Adrenal gland (tissue), 12 donors: ENCODE data around the gene BZW2. TPM values are rescaled to one million over a fixed set of nuclear protein-coding genes. Genes with fewer than 3 reads are reported as not detected.

Source experiments
- DNase-seq, 7 donors: peaks; one replicate each; pipeline ENCODE4 v3.0.0-alpha.2; 2019 to 2020
- H3K27ac ChIP-seq, 5 donors: fragments of 200-600 bp; sonication (generic) in 4 of 5; 1 replicate in 3 of 5; 2 replicates in 2 of 5; pipeline versions ENCODE4 v1.5.1 to v1.8.0; 2016 to 2020; ENCODE audit warnings: mild to moderate bottlenecking in 1 of 5
- H3K27me3 ChIP-seq: fragments of 200-600 bp; 2 replicates; pipeline ENCODE4 v1.8.0; 2021
- H3K36me3 ChIP-seq, 2 donors: fragments of 200-600 bp; replicated peaks in 1 of 2; 1 replicate in 1 of 2; 2 replicates in 1 of 2; pipeline versions ENCODE4 v1.5.1 to v1.8.0; 2018 to 2022
- H3K4me1 ChIP-seq, 2 donors: fragments of 200-600 bp; replicated peaks in 1 of 2; 1 replicate in 1 of 2; 2 replicates in 1 of 2; pipeline versions ENCODE4 v1.5.1 to v1.8.0; 2018 to 2021
- H3K4me3 ChIP-seq, 4 donors: fragments of 200-600 bp; sonication (generic) in 3 of 4; one replicate each; pipeline ENCODE4 v1.5.1; 2016 to 2018
- H3K9me3 ChIP-seq, 3 donors: fragments of 200-600 bp; sonication (generic) in 1 of 3; replicated peaks in 1 of 3; 1 replicate in 2 of 3; 2 replicates in 1 of 3; pipeline versions ENCODE4 v1.5.1 to v1.8.0; 2016 to 2021
- POLR2A ChIP-seq, 2 donors: fragments of 450-650 bp; IDR thresholded peaks; one replicate each; pipeline ENCODE4 v1.6.1; 2017; ENCODE audit warnings: antibody characterized with exemption in 2 of 2, mild to moderate bottlenecking in 2 of 2, moderate library complexity in 1 of 2
- WGBS, 4 donors: extraction: QIAGEN DNeasy Blood & Tissue Kit in 2 of 4; methylation state at CpG; one replicate each; pipeline versions ENCODE4 v1.1.5 to v1.1.7; 2013 to 2017; 5-methylcytosine and 5-hydroxymethylcytosine counted together
- intact Hi-C, 2 donors: fragments of 100-400 bp; cut with DNase I; formaldehyde crosslinking; loops; one replicate each; pipeline versions ENCODE4 v1.14.1 to v1.15.0; 2022 to 2023
- polyA plus RNA-seq, 3 donors: library from polyadenylated mRNA; stranded (reverse); fragments of 200-250 nt in 2 of 3; fragments of 350-450 nt in 1 of 3; fragmentation: Illumina TruSeq in 1 of 3; extraction: RNeasy Lipid Tissue Mini Kit (QIAGEN cat#74804) in 1 of 3; gene quantifications; one replicate each; pipeline ENCODE4 v1.2.3, GENCODE V29; 2013 to 2014
- total RNA-seq, 9 donors: library from RNA; depleted of rRNA in 4 of 9; stranded (reverse); fragments of >200 nt in 4 of 9; fragments of 120-200 nt in 1 of 9; fragmentation: NEBNext Ultra II Directional in 1 of 9; extraction: Animal tissue kit (Norgen Biotek cat#: 25700) in 1 of 9; gene quantifications; one replicate each; pipeline versions ENCODE4 v1.1.0 to v1.2.4, GENCODE V29; 2013 to 2023
- TF ChIP-seq, protein P1 (sequence below), 6 experiments: fragments of 450-650 bp in 4 of 6; fragments of 200-600 bp in 2 of 6; sonication (generic) in 1 of 6; IDR thresholded peaks; 1 replicate in 5 of 6; 2 replicates in 1 of 6; pipeline versions ENCODE4 v1.5.1 to v1.8.0; 2016 to 2021; ENCODE audit warnings: antibody characterized with exemption in 6 of 6, mild to moderate bottlenecking in 2 of 6, moderate library complexity in 1 of 6
- donor health status: healthy with polysubstance abuse.
- donor health status: Bipolar disorder and iron deficiency.
- donor health status: DM: yes; HTN: yes; CAD: no.
- donor health status: DM: no; HTN: no; CAD: no.
- donor health status: DM: no; HTN: no; CAD: no.
- donor health status: DM: yes; HTN: yes; CAD: no.

The BZW2 gene
- total and polyA plus RNA-seq, 12 donors = 11.1 to 46.5 (median 34.2) TPM

DNA sequence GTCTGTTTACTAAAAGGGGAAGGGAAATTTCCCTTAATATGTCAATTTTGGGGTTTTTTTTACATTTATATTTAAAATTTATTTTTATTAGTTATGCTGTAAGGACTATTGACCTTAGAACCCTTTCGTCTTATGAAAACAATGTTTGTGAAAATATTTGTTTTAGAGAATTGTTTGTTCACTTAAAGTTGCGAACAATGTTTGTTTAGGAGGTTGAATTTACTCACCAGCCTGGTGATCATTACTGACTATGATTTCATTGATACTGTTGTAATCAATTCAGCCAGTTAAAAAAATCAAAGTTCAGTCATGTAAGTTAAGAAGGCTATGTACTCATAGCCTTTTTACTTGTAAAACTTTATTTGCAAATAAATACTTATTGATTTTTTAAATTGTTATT lies 80.2 kb downstream of the BZW2 start:
- H3K27ac ChIP-seq = no peak overlapping the region
- H3K27me3 ChIP-seq = no peaks in the 10 kb centered on the region
- TF ChIP-seq, protein P1, sequence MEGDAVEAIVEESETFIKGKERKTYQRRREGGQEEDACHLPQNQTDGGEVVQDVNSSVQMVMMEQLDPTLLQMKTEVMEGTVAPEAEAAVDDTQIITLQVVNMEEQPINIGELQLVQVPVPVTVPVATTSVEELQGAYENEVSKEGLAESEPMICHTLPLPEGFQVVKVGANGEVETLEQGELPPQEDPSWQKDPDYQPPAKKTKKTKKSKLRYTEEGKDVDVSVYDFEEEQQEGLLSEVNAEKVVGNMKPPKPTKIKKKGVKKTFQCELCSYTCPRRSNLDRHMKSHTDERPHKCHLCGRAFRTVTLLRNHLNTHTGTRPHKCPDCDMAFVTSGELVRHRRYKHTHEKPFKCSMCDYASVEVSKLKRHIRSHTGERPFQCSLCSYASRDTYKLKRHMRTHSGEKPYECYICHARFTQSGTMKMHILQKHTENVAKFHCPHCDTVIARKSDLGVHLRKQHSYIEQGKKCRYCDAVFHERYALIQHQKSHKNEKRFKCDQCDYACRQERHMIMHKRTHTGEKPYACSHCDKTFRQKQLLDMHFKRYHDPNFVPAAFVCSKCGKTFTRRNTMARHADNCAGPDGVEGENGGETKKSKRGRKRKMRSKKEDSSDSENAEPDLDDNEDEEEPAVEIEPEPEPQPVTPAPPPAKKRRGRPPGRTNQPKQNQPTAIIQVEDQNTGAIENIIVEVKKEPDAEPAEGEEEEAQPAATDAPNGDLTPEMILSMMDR (IDR thresholded peaks at IDR 0.05) = no peak
- TF ChIP-seq POLR2A (IDR thresholded peaks at IDR 0.05) = no peak
- intact Hi-C loops = no loop called here
- no peaks in the 10 kb centered on the region for H3K4me1 ChIP-seq
- H3K9me3 ChIP-seq = no peaks in the 10 kb centered on the region
- no peaks in the 10 kb centered on the region for H3K36me3 ChIP-seq
- WGBS, 4 donors = 91 to 95% (median 92%) methylated on average over 2 of the region's 2 CpGs
- DNase-seq = no peak
- H3K4me3 ChIP-seq = no peak overlapping the region

DNA sequence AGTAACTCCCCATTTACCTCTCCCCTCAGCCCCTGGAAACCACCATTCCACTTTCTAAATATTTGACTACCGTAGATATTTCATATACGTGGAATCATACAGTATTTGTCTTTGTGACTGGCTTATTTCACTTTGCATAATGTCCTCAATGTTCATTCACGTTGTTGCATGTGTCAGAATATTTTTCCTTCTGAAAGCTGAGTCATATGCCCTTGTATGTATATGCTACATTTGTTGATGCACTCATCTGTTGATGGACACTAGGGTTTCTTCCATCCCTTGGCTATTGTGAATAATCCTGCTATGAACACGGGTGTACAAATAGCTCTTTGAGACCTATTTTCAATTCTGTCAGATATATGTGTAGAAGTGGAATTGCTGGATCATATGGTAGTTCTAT lies 81.8 kb downstream of the BZW2 start:
- no peaks in the 10 kb centered on the region for H3K36me3 ChIP-seq
- H3K27me3 ChIP-seq = no peaks in the 10 kb centered on the region
- H3K27ac ChIP-seq = no peak overlapping the region
- no peak overlapping the region for H3K4me3 ChIP-seq
- intact Hi-C loops = no loop called here
- TF ChIP-seq, protein P1 (IDR thresholded peaks at IDR 0.05) = no peak
- no peak for TF ChIP-seq POLR2A (IDR thresholded peaks at IDR 0.05)
- H3K9me3 ChIP-seq = no peaks in the 10 kb centered on the region
- no peaks in the 10 kb centered on the region for H3K4me1 ChIP-seq
- no peak for DNase-seq
- 85 to 90% (median 89%) methylated on average over 4 of the region's 4 CpGs for WGBS, 4 donors

DNA sequence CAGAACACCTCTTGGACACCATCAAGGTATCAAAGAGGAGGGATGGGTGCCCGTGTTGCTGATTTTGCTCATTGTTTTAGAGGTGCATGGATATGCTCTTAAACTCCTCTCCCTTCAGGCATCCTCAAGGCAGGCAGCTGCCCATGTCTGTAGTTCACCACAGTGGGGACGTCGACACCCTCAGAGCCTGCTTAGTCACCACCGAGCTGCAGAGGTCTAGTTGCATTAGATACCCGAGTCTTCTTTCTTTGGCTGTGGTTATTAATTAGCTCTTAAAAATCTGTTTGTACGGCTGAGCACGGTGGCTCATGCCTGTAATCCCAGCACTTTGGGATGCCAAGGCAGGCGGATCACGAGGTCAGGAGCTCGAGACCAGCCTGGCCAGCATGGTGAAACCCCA lies 82.8 kb downstream of the BZW2 start:
- no peaks in the 10 kb centered on the region for H3K9me3 ChIP-seq
- DNase-seq = no peak

DNA sequence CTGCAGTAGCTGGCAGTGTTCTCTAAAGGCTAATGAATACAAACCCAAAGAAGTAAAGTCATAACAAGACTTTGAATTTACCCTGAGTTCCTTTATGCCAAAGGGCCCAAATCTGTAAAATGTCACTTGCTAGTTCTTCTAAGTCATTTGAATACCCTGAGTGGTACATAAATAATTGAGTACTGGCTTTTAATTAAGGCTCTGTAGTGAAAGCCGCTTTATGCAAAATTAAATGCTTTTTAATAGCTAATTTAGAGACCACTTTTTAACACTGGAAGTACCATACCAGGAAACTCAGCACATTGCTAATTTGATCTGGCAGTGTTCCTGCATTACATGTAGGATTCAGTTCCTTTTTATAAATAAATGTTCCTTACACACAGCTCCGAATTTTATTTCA lies 83.6 kb downstream of the BZW2 start:
- H3K36me3 ChIP-seq = no peaks in the 10 kb centered on the region
- no peak for DNase-seq
- TF ChIP-seq, protein P1 (IDR thresholded peaks at IDR 0.05) = no peak
- no peak for TF ChIP-seq POLR2A (IDR thresholded peaks at IDR 0.05)
- no peaks in the 10 kb centered on the region for H3K27me3 ChIP-seq
- peaks cover 0 to 10% of the 10 kb centered on the region in 2 donors for H3K4me1 ChIP-seq
- no peak overlapping the region for H3K27ac ChIP-seq
- H3K9me3 ChIP-seq = no peaks in the 10 kb centered on the region
- no peak overlapping the region for H3K4me3 ChIP-seq
- intact Hi-C loops = no loop called here
- WGBS, 4 donors = 85 to 88% (median 88%) methylated on average over 2 of the region's 2 CpGs

More for the DNA sequence above, 82.8 kb downstream of the BZW2 start:
- no peak for TF ChIP-seq POLR2A (IDR thresholded peaks at IDR 0.05)
- TF ChIP-seq, protein P1 (IDR thresholded peaks at IDR 0.05) = no peak
- Histone ChIP-seq H3K27ac (no peak overlapping the region), H3K36me3 (no peaks in the 10 kb centered on the region), H3K27me3 (no peaks in the 10 kb centered on the region), H3K4me3 (no peak overlapping the region), H3K4me1 (peaks cover 0 to 2% of the 10 kb centered on the region in 2 donors)
- WGBS, 4 donors = 88 to 94% (median 93%) methylated on average over 7 to 10 of the region's 10 CpGs
- intact Hi-C loops = no loop called here
